Adrenal gland (tissue), 5 donors: ENCODE results near the gene BUB1B.

Experiments used
- POLR2A ChIP-seq, 2 donors: fragments of 450-650 bp; IDR thresholded peaks; one replicate each; pipeline ENCODE4 v1.6.1; 2017; ENCODE audit warnings: antibody characterized with exemption in 2 of 2, mild to moderate bottlenecking in 2 of 2, moderate library complexity in 1 of 2
- TF ChIP-seq, protein P1 (sequence below), 6 experiments: fragments of 450-650 bp in 4 of 6; fragments of 200-600 bp in 2 of 6; sonication (generic) in 1 of 6; IDR thresholded peaks; 1 replicate in 5 of 6; 2 replicates in 1 of 6; pipeline versions ENCODE4 v1.5.1 to v1.8.0; 2016 to 2021; ENCODE audit warnings: antibody characterized with exemption in 6 of 6, mild to moderate bottlenecking in 2 of 6, moderate library complexity in 1 of 6
- donor health status: DM: no; HTN: no; CAD: no.

DNA sequence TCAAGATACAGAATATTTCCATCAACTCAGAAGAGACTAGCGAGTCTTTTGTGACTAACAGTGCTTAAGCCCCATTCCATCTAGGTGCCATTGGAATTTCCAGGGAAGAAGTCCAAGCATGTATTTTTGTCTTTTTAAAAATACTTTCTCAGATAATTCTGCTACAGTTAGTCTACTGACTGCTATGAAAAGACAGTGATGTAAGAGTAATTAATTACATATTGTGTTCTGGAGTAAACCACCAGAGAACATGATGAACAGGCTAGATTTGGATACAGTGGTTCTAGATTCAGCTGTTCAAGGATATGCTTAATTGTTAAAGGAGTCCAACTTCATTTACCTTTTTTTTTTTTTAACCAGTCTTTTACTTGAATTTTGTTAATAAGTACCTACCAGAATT, 43.2 kb downstream of the BUB1B start:
- TF ChIP-seq, protein P1, sequence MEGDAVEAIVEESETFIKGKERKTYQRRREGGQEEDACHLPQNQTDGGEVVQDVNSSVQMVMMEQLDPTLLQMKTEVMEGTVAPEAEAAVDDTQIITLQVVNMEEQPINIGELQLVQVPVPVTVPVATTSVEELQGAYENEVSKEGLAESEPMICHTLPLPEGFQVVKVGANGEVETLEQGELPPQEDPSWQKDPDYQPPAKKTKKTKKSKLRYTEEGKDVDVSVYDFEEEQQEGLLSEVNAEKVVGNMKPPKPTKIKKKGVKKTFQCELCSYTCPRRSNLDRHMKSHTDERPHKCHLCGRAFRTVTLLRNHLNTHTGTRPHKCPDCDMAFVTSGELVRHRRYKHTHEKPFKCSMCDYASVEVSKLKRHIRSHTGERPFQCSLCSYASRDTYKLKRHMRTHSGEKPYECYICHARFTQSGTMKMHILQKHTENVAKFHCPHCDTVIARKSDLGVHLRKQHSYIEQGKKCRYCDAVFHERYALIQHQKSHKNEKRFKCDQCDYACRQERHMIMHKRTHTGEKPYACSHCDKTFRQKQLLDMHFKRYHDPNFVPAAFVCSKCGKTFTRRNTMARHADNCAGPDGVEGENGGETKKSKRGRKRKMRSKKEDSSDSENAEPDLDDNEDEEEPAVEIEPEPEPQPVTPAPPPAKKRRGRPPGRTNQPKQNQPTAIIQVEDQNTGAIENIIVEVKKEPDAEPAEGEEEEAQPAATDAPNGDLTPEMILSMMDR (IDR thresholded peaks at IDR 0.05) = no peak
- no peak for TF ChIP-seq POLR2A (IDR thresholded peaks at IDR 0.05)
